Coronary artery (tissue), 2 donors: ENCODE data around the gene KRTAP10-8.

Experiments used
- DNase-seq: peaks from one replicate; pipeline ENCODE4 v3.0.0-alpha.2; 2017; ENCODE audit warnings: low spot score
- H3K27ac ChIP-seq, 2 donors: fragments of 200-600 bp; sonication (generic); one replicate each; pipeline ENCODE4 v1.5.1; 2016 to 2019
- H3K4me3 ChIP-seq: fragments of 200-600 bp; sonication (generic); 2 replicates; pipeline ENCODE4 v1.5.1; 2016; ENCODE audit warnings: mild to moderate bottlenecking, moderate library complexity
- CTCF ChIP-seq: fragments of 200-600 bp; sonication (generic); IDR thresholded peaks from one replicate; pipeline ENCODE4 v1.5.1; 2019; ENCODE audit warnings: antibody characterized with exemption

Gene KRTAP10-8

GRCh38 chr21:44649521-44650100 is 37.7 kb downstream of the KRTAP10-8 start:
- no peak for DNase-seq
- H3K4me3 ChIP-seq: no peak overlapping the region
- no peak overlapping the region for H3K27ac ChIP-seq
- TF ChIP-seq CTCF: no peak

- no peak for DNase-seq
- TF ChIP-seq CTCF: no peak
- Histone ChIP-seq H3K4me3 (no peak overlapping the region), H3K27ac (no peak overlapping the region)
These were observed 38.5 kb downstream of the KRTAP10-8 start for GRCh38 chr21:44650265-44650972.

GRCh38 chr21:44650973-44651675 is 39.2 kb downstream of the KRTAP10-8 start:
- Histone ChIP-seq H3K27ac (no peak overlapping the region), H3K4me3 (no peak overlapping the region)
- DNase-seq: no peak
- no peak for TF ChIP-seq CTCF

- TF ChIP-seq CTCF: no peak
- DNase-seq: no peak
- Histone ChIP-seq H3K4me3 (no peak overlapping the region), H3K27ac (no peak overlapping the region)
These were observed 41.2 kb downstream of the KRTAP10-8 start for GRCh38 chr21:44653123-44653522.

- Histone ChIP-seq H3K27ac (no peak overlapping the region), H3K4me3 (no peak overlapping the region)
- DNase-seq: no peak
- TF ChIP-seq CTCF: no peak
These were observed 42.0 kb downstream of the KRTAP10-8 start for GRCh38 chr21:44653656-44654575.

- H3K4me3 ChIP-seq: no peak within 1 kb of the TSS
- no peak for DNase-seq
- no peak within 1 kb of the TSS for H3K27ac ChIP-seq
- TF ChIP-seq CTCF: no peak
These were observed 42.8 kb downstream of the KRTAP10-8 start, which contains the start of gene KRTAP12-4 for GRCh38 chr21:44654576-44655175. KRTAP12-4 (minus strand) TSS chr21:44654659; CDS start chr21:44654614, 45 bp downstream.
